GM12878 (cell line): ENCODE measurements around the gene CREBBP. TPM values are rescaled to one million over a fixed set of nuclear protein-coding genes. Genes with fewer than 3 reads are reported as not detected.

ENCODE experiments used
- ATAC-seq: fragments of 200-7000 bp; cut with Tn5 transposase; 3 replicates; pipeline ENCODE4 v1.9.1; 2020; ENCODE audit warnings: mild to moderate bottlenecking, moderate library complexity
- BruUV-seq: library from RNA; stranded (reverse); fragments of 400-500 nt; replicated peaks from 2 replicates; lab custom pipeline; 2021; lab: Mats Ljungman, UMichigan
- CTCF ChIA-PET: fragments of 300-600 bp; sonication (Branson Sonifier 250); formaldehyde crosslinking; extraction: SDS; loops from one replicate; lab custom pipeline; 2021; ENCODE audit warnings: inconsistent platforms; lab: Yijun Ruan, JAX
- POLR2A ChIA-PET: fragments of 350-600 bp; formaldehyde crosslinking; extraction: SDS; loops from one replicate; lab custom pipeline; 2021; ENCODE audit warnings: inconsistent platforms; lab: Charles Lee
- RAD21 ChIA-PET: fragments of 300-600 bp; sonication (Branson Sonifier 250); formaldehyde crosslinking; loops from one replicate; lab custom pipeline; 2023; ENCODE audit warnings: antibody characterized with exemption; ENCODE audit not compliant: unreplicated experiment; lab: Charles Lee
- SMC1A ChIA-PET: fragments of 300-600 bp; sonication (Branson Sonifier 250); formaldehyde crosslinking; loops from one replicate; lab custom pipeline; 2023; ENCODE audit not compliant: unreplicated experiment, uncharacterized antibody; lab: Charles Lee
- DNase-seq: peaks from one replicate; pipeline ENCODE4 v3.0.0-alpha.2; 2011; ENCODE audit warnings: low read depth, low spot score
- FAIRE-seq: peaks from 3 replicates; lab custom pipeline; 2011; peaks lifted over from hg19 to GRCh38; lab: Jason Lieb, UNC
- H2AFZ ChIP-seq: 2 replicates; pipeline ENCODE4 v1.6.0; 2011; ENCODE audit warnings: low read depth, low read length, control low read depth; ENCODE audit not compliant: control insufficient read depth
- H3K27ac ChIP-seq: 2 replicates; pipeline ENCODE4 v1.5.1; 2011; ENCODE audit warnings: control low read depth; ENCODE audit not compliant: control insufficient read depth, insufficient read depth
- H3K27me3 ChIP-seq, 2 experiments: replicated peaks in 1 of 2; 2 replicates each; pipeline versions ENCODE4 v1.6.0 to v1.6.1; 2011; ENCODE audit warnings: low read length in 1 of 2; ENCODE audit not compliant: control insufficient read depth in 2 of 2, insufficient read depth in 2 of 2
- H3K36me3 ChIP-seq, 2 experiments: 2 replicates each; pipeline ENCODE4 v1.5.1; 2011; ENCODE audit warnings: low read length in 1 of 2; ENCODE audit not compliant: control insufficient read depth in 2 of 2, insufficient read depth in 2 of 2
- H3K4me1 ChIP-seq: 2 replicates; pipeline ENCODE4 v1.6.1; 2011; ENCODE audit warnings: mild to moderate bottlenecking, low read length, moderate library complexity, mixed read lengths; ENCODE audit not compliant: control insufficient read depth, insufficient read depth
- H3K4me2 ChIP-seq: 2 replicates; pipeline ENCODE4 v1.6.0; 2011; ENCODE audit warnings: control low read depth; ENCODE audit not compliant: control insufficient read depth, insufficient read depth
- H3K4me3 ChIP-seq: fragments of 200-600 bp; sonication (generic); 2 replicates; pipeline ENCODE4 v1.5.1; 2016
- H3K79me2 ChIP-seq: 2 replicates; pipeline ENCODE4 v1.6.0; 2011; ENCODE audit warnings: low read length; ENCODE audit not compliant: control insufficient read depth, insufficient read depth
- H3K9ac ChIP-seq: 2 replicates; pipeline ENCODE4 v1.8.0; 2011; ENCODE audit warnings: low read length, control low read depth, mixed read lengths; ENCODE audit not compliant: control insufficient read depth, insufficient read depth
- H3K9me3 ChIP-seq: replicated peaks from 3 replicates; pipeline ENCODE4 v1.5.1; 2011; ENCODE audit warnings: mild to moderate bottlenecking, low read length; ENCODE audit not compliant: control insufficient read depth, insufficient read depth
- H4K20me1 ChIP-seq: 2 replicates; pipeline ENCODE4 v1.6.0; 2011; ENCODE audit not compliant: control insufficient read depth, insufficient read depth
- BRCA1 ChIP-seq: IDR thresholded peaks from 2 replicates; pipeline ENCODE4 v1.6.1; 2011; ENCODE audit warnings: low read depth, low read length, improper control_type of control experiment
- MEF2B ChIP-seq: fragments of 450-650 bp; IDR thresholded peaks from 2 replicates; pipeline ENCODE4 v1.6.1; 2018; ENCODE audit warnings: mild to moderate bottlenecking, moderate library complexity; ENCODE audit not compliant: partially characterized antibody, poor library complexity, severe bottlenecking
- MXI1 ChIP-seq: fragments of 150-350 bp; IDR thresholded peaks from 2 replicates; pipeline ENCODE4 v1.6.1; 2011; ENCODE audit warnings: low read depth, mild to moderate bottlenecking, inconsistent platforms, low read length, improper control_type of control experiment
- RFX5 ChIP-seq: IDR thresholded peaks from 2 replicates; pipeline ENCODE4 v1.6.1; 2011; ENCODE audit warnings: low read depth, low read length, improper control_type of control experiment
- SMARCA5 ChIP-seq: fragments of 450-650 bp; IDR thresholded peaks from 2 replicates; pipeline ENCODE4 v1.6.1; 2017; ENCODE audit warnings: mild to moderate bottlenecking
- SREBF1 ChIP-seq: IDR thresholded peaks from 2 replicates; pipeline ENCODE4 v1.6.1; 2012; ENCODE audit warnings: mild to moderate bottlenecking, low read length
- STAT1 ChIP-seq: fragments of 450-650 bp; conservative IDR thresholded peaks from 2 replicates; pipeline ENCODE4 v1.6.1; 2014; ENCODE audit warnings: antibody characterized with exemption, mild to moderate bottlenecking
- SUPT20H ChIP-seq: IDR thresholded peaks from 2 replicates; pipeline ENCODE4 v1.6.1; 2011; ENCODE audit warnings: low read depth, mild to moderate bottlenecking, low read length, moderate library complexity, borderline replicate concordance; ENCODE audit not compliant: control insufficient read depth
- ZNF207 ChIP-seq: fragments of 450-650 bp; IDR thresholded peaks from 2 replicates; pipeline ENCODE4 v1.6.1; 2014; ENCODE audit warnings: antibody characterized with exemption, mild to moderate bottlenecking, borderline replicate concordance
- ZNF217 ChIP-seq: fragments of 450-650 bp; IDR thresholded peaks from 2 replicates; pipeline ENCODE4 v1.6.1; 2017; ENCODE audit warnings: antibody characterized with exemption, mild to moderate bottlenecking
- ZNF274 ChIP-seq: IDR thresholded peaks from one replicate; pipeline ENCODE4 v1.8.0; 2011; ENCODE audit not compliant: insufficient read length, insufficient read depth
- WGBS: methylation state at CpG from one replicate; pipeline ENCODE4 v1.1.6; 2016; ENCODE audit warnings: low lambda C conversion rate; ENCODE audit not compliant: insufficient replicate concordance, insufficient coverage; ENCODE audit errors: missing lambda C conversion rate; 5-methylcytosine and 5-hydroxymethylcytosine counted together
- in situ Hi-C: fragments of 300-500 bp; cut with MboI; formaldehyde crosslinking; loops from 9 replicates; pipeline ENCODE4 v1.14.3; 2018; ENCODE audit warnings: mixed read lengths
- intact Hi-C: fragments of 100-400 bp; cut with micrococcal nuclease; formaldehyde crosslinking; loops from one replicate; pipeline ENCODE4 v1.14.2; 2022; ENCODE audit not compliant: unreplicated experiment
- polyA plus RNA-seq, 11 experiments: library from polyadenylated mRNA; depleted of rRNA in 4 of 11; unstranded in 6 of 11; stranded (reverse) in 5 of 11; fragments of >200 nt; fragmentation: Nextera tagmentation in 4 of 11; fragmentation: Illumina TruSeq in 1 of 11; extraction: Ambion mirVana in 4 of 11; extraction: Trizol in 1 of 11; gene quantifications; 1 replicate in 1 of 11; 2 replicates in 10 of 11; pipeline versions ENCODE4 v1.2.1 to v1.2.3, GENCODE V29; 2011 to 2016; ENCODE audit warnings: inconsistent platforms in 2 of 11, missing spikeins in 2 of 11, low read depth in 1 of 11
- total RNA-seq, 4 experiments: library from RNA; depleted of rRNA in 3 of 4; stranded (reverse); fragments of >200 nt in 3 of 4; fragmentation: Illumina TruSeq in 1 of 4; extraction: Trizol in 1 of 4; gene quantifications; 2 replicates each; pipeline versions ENCODE4 v1.2.1 to v1.2.3, GENCODE V29; 2013 to 2021
- TF ChIP-seq, protein P1 (sequence below): fragments of 450-650 bp; IDR thresholded peaks from 2 replicates; pipeline ENCODE4 v1.6.1; 2017; ENCODE audit warnings: borderline replicate concordance
- TF ChIP-seq, protein P2 (sequence below): fragments of 450-650 bp; IDR thresholded peaks from 2 replicates; pipeline ENCODE4 v1.6.1; 2014; ENCODE audit warnings: mild to moderate bottlenecking
- TF ChIP-seq, protein P3 (sequence below), 3 experiments: IDR thresholded peaks in 2 of 3; conservative IDR thresholded peaks in 1 of 3; 2 replicates each; pipeline ENCODE4 v1.5.1; 2011; ENCODE audit warnings: low read depth in 3 of 3, low read length in 3 of 3, mild to moderate bottlenecking in 3 of 3, control low read depth in 2 of 3, moderate library complexity in 2 of 3, inconsistent platforms in 1 of 3, mixed read lengths in 1 of 3; ENCODE audit not compliant: control insufficient read depth in 2 of 3, insufficient read depth in 1 of 3; ENCODE audit errors: extremely low read depth in 1 of 3
- TF ChIP-seq, protein P4 (sequence below): IDR thresholded peaks from 2 replicates; pipeline ENCODE4 v1.6.1; 2012; ENCODE audit warnings: mild to moderate bottlenecking, low read depth, low read length

CREBBP gene
- total and polyA plus RNA-seq, 10 of the 15 experiments (the other 5 are each of a cell fraction or from before 2014, with no cell fraction given): 3.4 to 32.7 (median 7.9) TPM

DNA sequence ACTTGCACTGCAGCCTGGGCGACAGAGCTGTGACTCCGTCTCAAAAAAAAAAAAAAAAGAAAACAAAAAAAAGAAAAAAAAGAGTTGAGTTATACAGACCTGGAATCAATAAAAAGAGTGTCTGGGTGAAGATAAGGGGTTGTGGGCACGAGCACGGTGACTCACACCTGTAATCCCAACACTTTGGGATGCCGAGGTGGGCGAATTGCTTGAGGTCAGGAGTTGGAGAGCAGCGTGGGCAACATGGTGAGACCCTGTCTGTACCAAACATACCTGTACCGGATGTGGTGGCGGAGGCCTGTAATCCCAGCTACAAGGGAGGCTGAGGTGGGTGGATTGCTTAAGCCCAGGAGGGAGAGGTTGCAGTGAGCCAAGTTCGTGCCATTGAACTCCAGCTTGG lies 161.9 kb downstream of the CREBBP start (continued):
- TF ChIP-seq, protein P1, sequence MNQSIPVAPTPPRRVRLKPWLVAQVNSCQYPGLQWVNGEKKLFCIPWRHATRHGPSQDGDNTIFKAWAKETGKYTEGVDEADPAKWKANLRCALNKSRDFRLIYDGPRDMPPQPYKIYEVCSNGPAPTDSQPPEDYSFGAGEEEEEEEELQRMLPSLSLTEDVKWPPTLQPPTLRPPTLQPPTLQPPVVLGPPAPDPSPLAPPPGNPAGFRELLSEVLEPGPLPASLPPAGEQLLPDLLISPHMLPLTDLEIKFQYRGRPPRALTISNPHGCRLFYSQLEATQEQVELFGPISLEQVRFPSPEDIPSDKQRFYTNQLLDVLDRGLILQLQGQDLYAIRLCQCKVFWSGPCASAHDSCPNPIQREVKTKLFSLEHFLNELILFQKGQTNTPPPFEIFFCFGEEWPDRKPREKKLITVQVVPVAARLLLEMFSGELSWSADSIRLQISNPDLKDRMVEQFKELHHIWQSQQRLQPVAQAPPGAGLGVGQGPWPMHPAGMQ: no peak
- no peak for TF ChIP-seq SUPT20H
- TF ChIP-seq MEF2B: no peak
- no peak for TF ChIP-seq ZNF274
- TF ChIP-seq STAT1: no peak

DNA sequence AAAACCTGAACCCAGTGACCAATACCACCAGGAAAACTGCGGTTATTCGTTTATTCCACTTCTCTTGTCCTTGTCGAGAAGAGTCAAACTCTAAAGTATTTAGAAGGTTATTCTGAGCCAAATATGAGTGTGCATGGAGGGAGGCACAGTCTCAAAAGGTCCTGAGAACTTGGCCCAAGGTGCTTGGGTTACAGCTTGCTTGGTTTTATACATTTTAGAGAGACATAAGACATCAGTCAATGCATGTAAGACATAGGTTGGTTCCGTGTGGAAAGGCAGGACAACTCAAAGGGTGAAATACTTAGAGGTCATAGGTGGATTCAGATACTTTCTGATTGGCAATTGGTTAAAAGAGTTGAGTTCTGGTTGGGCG lies 162.5 kb downstream of the CREBBP start:
- BruUV-seq: TSS peak; percentile 98
- POLR2A ChIA-PET: interaction anchor here (1.4 kb wide), 1 partner anchor 27 kb away, joined by 4 read pairs; no protein-coding TSS in a partner anchor
- TF ChIP-seq, protein P2, sequence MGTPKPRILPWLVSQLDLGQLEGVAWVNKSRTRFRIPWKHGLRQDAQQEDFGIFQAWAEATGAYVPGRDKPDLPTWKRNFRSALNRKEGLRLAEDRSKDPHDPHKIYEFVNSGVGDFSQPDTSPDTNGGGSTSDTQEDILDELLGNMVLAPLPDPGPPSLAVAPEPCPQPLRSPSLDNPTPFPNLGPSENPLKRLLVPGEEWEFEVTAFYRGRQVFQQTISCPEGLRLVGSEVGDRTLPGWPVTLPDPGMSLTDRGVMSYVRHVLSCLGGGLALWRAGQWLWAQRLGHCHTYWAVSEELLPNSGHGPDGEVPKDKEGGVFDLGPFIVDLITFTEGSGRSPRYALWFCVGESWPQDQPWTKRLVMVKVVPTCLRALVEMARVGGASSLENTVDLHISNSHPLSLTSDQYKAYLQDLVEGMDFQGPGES: no peak
- TF ChIP-seq SREBF1 (no peak), MXI1 (no peak), ZNF207 (no peak), BRCA1 (no peak), ZNF217 (no peak), SMARCA5 (no peak), RFX5 (no peak)
- TF ChIP-seq, protein P3, sequence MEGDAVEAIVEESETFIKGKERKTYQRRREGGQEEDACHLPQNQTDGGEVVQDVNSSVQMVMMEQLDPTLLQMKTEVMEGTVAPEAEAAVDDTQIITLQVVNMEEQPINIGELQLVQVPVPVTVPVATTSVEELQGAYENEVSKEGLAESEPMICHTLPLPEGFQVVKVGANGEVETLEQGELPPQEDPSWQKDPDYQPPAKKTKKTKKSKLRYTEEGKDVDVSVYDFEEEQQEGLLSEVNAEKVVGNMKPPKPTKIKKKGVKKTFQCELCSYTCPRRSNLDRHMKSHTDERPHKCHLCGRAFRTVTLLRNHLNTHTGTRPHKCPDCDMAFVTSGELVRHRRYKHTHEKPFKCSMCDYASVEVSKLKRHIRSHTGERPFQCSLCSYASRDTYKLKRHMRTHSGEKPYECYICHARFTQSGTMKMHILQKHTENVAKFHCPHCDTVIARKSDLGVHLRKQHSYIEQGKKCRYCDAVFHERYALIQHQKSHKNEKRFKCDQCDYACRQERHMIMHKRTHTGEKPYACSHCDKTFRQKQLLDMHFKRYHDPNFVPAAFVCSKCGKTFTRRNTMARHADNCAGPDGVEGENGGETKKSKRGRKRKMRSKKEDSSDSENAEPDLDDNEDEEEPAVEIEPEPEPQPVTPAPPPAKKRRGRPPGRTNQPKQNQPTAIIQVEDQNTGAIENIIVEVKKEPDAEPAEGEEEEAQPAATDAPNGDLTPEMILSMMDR (IDR thresholded peaks at IDR 0.05 in 2 of 3, conservative IDR thresholded peaks at IDR 0.05 in 1 of 3; ENCODE audit: control insufficient read depth in 2 of 3, extremely low read depth in 1 of 3, insufficient read depth in 1 of 3, low read depth in 3 of 3, low read length in 3 of 3): no peak
- TF ChIP-seq, protein P4, sequence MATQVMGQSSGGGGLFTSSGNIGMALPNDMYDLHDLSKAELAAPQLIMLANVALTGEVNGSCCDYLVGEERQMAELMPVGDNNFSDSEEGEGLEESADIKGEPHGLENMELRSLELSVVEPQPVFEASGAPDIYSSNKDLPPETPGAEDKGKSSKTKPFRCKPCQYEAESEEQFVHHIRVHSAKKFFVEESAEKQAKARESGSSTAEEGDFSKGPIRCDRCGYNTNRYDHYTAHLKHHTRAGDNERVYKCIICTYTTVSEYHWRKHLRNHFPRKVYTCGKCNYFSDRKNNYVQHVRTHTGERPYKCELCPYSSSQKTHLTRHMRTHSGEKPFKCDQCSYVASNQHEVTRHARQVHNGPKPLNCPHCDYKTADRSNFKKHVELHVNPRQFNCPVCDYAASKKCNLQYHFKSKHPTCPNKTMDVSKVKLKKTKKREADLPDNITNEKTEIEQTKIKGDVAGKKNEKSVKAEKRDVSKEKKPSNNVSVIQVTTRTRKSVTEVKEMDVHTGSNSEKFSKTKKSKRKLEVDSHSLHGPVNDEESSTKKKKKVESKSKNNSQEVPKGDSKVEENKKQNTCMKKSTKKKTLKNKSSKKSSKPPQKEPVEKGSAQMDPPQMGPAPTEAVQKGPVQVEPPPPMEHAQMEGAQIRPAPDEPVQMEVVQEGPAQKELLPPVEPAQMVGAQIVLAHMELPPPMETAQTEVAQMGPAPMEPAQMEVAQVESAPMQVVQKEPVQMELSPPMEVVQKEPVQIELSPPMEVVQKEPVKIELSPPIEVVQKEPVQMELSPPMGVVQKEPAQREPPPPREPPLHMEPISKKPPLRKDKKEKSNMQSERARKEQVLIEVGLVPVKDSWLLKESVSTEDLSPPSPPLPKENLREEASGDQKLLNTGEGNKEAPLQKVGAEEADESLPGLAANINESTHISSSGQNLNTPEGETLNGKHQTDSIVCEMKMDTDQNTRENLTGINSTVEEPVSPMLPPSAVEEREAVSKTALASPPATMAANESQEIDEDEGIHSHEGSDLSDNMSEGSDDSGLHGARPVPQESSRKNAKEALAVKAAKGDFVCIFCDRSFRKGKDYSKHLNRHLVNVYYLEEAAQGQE: no peak
- WGBS: 28% methylated on average over 5 of the region's 5 CpGs
- DNase-seq: no peak
- intact Hi-C loops (no loop called here), in situ Hi-C loops (no loop called here)
- ATAC-seq: peak; percentile 3; the same call in 2 of the 3 replicates
- Histone ChIP-seq H2AFZ (peak overlapping the region; percentile 97), H3K9ac (peak overlapping the region; percentile 97), H3K9me3 (no peaks in the 10 kb centered on the region), H3K4me1 (peaks cover 3% of the 10 kb centered on the region), H3K4me3 (peak overlapping the region; percentile 80), H3K4me2 (peak overlapping the region; percentile 99), H4K20me1 (no peaks in the 10 kb centered on the region), H3K27ac (peak overlapping the region; percentile 93), H3K36me3 (peaks cover 0 to 3% of the 10 kb centered on the region in 2 experiments; a peak in 1 of 4 replicates), H3K79me2 (peaks cover 42% of the 10 kb centered on the region), H3K27me3 (no peaks in the 10 kb centered on the region)
- RAD21 ChIA-PET: interaction anchor here (0.6 to 1.7 kb wide), 5 partner anchors 151 to 523 kb away, joined by 3 to 4 read pairs (median 3); partner anchors contain the start of gene CREBBP
- CTCF ChIA-PET: interaction anchor here (1.2 kb wide), 1 partner anchor 14 kb away, joined by 3 read pairs; no protein-coding TSS in a partner anchor
- SMC1A ChIA-PET: no interaction called here
- FAIRE-seq: peak; percentile 35
